Smooth muscle cell (in vitro differentiated cells): ENCODE results near the gene FUBP3. TPM values are rescaled to one million over a fixed set of nuclear protein-coding genes. Genes with fewer than 3 reads are reported as not detected.

Experiments
- DNase-seq: peaks from one replicate; lab custom pipeline; 2025; ENCODE audit not compliant: unreplicated experiment; lab: John Stamatoyannopoulos, UW
- H2AFZ ChIP-seq: fragments of 200-600 bp; sonication (generic); 2 replicates; pipeline ENCODE4 v1.6.0; 2016; ENCODE audit warnings: antibody characterized with exemption, low read depth, mild to moderate bottlenecking
- H3F3A ChIP-seq: fragments of 200-600 bp; sonication (generic); 2 replicates; pipeline ENCODE4 v1.6.0; 2017; ENCODE audit warnings: antibody characterized with exemption, low read depth
- H3K27ac ChIP-seq: fragments of 200-600 bp; sonication (generic); 2 replicates; pipeline ENCODE4 v1.5.1; 2016; ENCODE audit warnings: low read depth, mild to moderate bottlenecking
- H3K27me3 ChIP-seq: fragments of 200-600 bp; sonication (generic); 2 replicates; pipeline ENCODE4 v1.6.1; 2016; ENCODE audit warnings: low read depth, mild to moderate bottlenecking
- H3K36me3 ChIP-seq: fragments of 200-600 bp; sonication (generic); 2 replicates; pipeline ENCODE4 v1.5.1; 2016; ENCODE audit warnings: low read depth
- H3K4me1 ChIP-seq: fragments of 200-600 bp; sonication (generic); 2 replicates; pipeline ENCODE4 v1.5.1; 2016; ENCODE audit warnings: low read depth
- H3K4me2 ChIP-seq: fragments of 200-600 bp; sonication (generic); 2 replicates; pipeline ENCODE4 v1.6.0; 2016; ENCODE audit warnings: mild to moderate bottlenecking
- H3K4me3 ChIP-seq: fragments of 200-600 bp; sonication (generic); 2 replicates; pipeline ENCODE4 v1.5.1; 2016; ENCODE audit warnings: mild to moderate bottlenecking
- H3K79me2 ChIP-seq: fragments of 200-600 bp; sonication (generic); 2 replicates; pipeline ENCODE4 v1.6.0; 2016; ENCODE audit warnings: low read depth, mild to moderate bottlenecking
- H3K9ac ChIP-seq: fragments of 200-600 bp; sonication (generic); 2 replicates; pipeline ENCODE4 v1.6.0; 2016; ENCODE audit warnings: low read depth
- H3K9me3 ChIP-seq: fragments of 200-600 bp; sonication (generic); replicated peaks from 2 replicates; pipeline ENCODE4 v1.5.1; 2016; ENCODE audit warnings: low read depth
- H4K20me1 ChIP-seq: fragments of 200-600 bp; sonication (generic); 2 replicates; pipeline ENCODE4 v1.6.0; 2016; ENCODE audit warnings: low read depth
- WGBS: methylation state at CpG from one replicate; pipeline ENCODE4 v1.1.7; 2016; ENCODE audit warnings: low lambda C conversion rate; 5-methylcytosine and 5-hydroxymethylcytosine counted together
- polyA plus RNA-seq: library from polyadenylated mRNA; unstranded; fragments of >200 nt; fragmentation: Nextera tagmentation; extraction: Ambion mirVana; gene quantifications from 2 replicates; pipeline ENCODE4 v1.2.1, GENCODE V29; 2016
- total RNA-seq: library from RNA; depleted of rRNA; stranded (reverse); fragments of >200 nt; gene quantifications from 2 replicates; pipeline ENCODE4 v1.2.3, GENCODE V29; 2014
- TF ChIP-seq, protein P1 (sequence below): fragments of 200-600 bp; sonication (generic); IDR thresholded peaks from 2 replicates; pipeline ENCODE4 v1.5.1; 2017; ENCODE audit warnings: borderline replicate concordance, mild to moderate bottlenecking, antibody characterized with exemption; ENCODE audit not compliant: insufficient read depth, poor library complexity, severe bottlenecking

The FUBP3 gene
- total and polyA plus RNA-seq, 2 experiments from 2014 or later = 46.9 to 52.5 TPM

- 96% methylated on average over 7 of the region's 7 CpGs for WGBS
- no peak overlapping the region for H2AFZ ChIP-seq
- H3K79me2 ChIP-seq = no peaks in the 10 kb centered on the region
- no peaks in the 10 kb centered on the region for H3K27me3 ChIP-seq
- H3K4me2 ChIP-seq = no peak overlapping the region
- TF ChIP-seq, protein P1, sequence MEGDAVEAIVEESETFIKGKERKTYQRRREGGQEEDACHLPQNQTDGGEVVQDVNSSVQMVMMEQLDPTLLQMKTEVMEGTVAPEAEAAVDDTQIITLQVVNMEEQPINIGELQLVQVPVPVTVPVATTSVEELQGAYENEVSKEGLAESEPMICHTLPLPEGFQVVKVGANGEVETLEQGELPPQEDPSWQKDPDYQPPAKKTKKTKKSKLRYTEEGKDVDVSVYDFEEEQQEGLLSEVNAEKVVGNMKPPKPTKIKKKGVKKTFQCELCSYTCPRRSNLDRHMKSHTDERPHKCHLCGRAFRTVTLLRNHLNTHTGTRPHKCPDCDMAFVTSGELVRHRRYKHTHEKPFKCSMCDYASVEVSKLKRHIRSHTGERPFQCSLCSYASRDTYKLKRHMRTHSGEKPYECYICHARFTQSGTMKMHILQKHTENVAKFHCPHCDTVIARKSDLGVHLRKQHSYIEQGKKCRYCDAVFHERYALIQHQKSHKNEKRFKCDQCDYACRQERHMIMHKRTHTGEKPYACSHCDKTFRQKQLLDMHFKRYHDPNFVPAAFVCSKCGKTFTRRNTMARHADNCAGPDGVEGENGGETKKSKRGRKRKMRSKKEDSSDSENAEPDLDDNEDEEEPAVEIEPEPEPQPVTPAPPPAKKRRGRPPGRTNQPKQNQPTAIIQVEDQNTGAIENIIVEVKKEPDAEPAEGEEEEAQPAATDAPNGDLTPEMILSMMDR = no peak
- H3K9me3 ChIP-seq = no peaks in the 10 kb centered on the region
- H3K4me1 ChIP-seq = no peaks in the 10 kb centered on the region
- H3F3A ChIP-seq = no peaks in the 10 kb centered on the region
- H3K36me3 ChIP-seq = peaks cover 7% of the 10 kb centered on the region
- no peak overlapping the region for H3K27ac ChIP-seq
- H3K9ac ChIP-seq = no peak overlapping the region
- H4K20me1 ChIP-seq = peaks cover 13% of the 10 kb centered on the region
- DNase-seq = no peak
- no peak overlapping the region for H3K4me3 ChIP-seq
Observed at GRCh38 chr9:130632841-130633240, 53.5 kb downstream of the FUBP3 start.

GRCh38 chr9:130633336-130634190 lies 54.2 kb downstream of the FUBP3 start:
- Histone ChIP-seq H3K27ac (no peak overlapping the region), H3K79me2 (no peaks in the 10 kb centered on the region), H3K27me3 (no peaks in the 10 kb centered on the region), H3K9me3 (no peaks in the 10 kb centered on the region), H3K9ac (no peak overlapping the region), H4K20me1 (peaks cover 6% of the 10 kb centered on the region), H3K4me3 (no peak overlapping the region), H3F3A (no peaks in the 10 kb centered on the region), H2AFZ (no peak overlapping the region), H3K36me3 (peaks cover 7% of the 10 kb centered on the region), H3K4me2 (no peak overlapping the region), H3K4me1 (no peaks in the 10 kb centered on the region)
- no peak for DNase-seq
- TF ChIP-seq, protein P1 = no peak
- WGBS = 97% methylated on average over 25 of the region's 25 CpGs

- H3F3A ChIP-seq = no peaks in the 10 kb centered on the region
- no peak for DNase-seq
- no peaks in the 10 kb centered on the region for H3K4me1 ChIP-seq
- H2AFZ ChIP-seq = no peak overlapping the region
- H3K9ac ChIP-seq = no peak overlapping the region
- no peak overlapping the region for H3K4me3 ChIP-seq
- TF ChIP-seq, protein P1 = no peak
- H3K27ac ChIP-seq = no peak overlapping the region
- H3K36me3 ChIP-seq = peaks cover 7% of the 10 kb centered on the region
- no peaks in the 10 kb centered on the region for H3K27me3 ChIP-seq
- no peaks in the 10 kb centered on the region for H3K9me3 ChIP-seq
- H4K20me1 ChIP-seq = peaks cover 1% of the 10 kb centered on the region
- H3K79me2 ChIP-seq = no peaks in the 10 kb centered on the region
- H3K4me2 ChIP-seq = no peak overlapping the region
- WGBS = 96% methylated on average over 10 of the region's 14 CpGs
Observed at GRCh38 chr9:130634191-130634768, 54.9 kb downstream of the FUBP3 start.

DNA sequence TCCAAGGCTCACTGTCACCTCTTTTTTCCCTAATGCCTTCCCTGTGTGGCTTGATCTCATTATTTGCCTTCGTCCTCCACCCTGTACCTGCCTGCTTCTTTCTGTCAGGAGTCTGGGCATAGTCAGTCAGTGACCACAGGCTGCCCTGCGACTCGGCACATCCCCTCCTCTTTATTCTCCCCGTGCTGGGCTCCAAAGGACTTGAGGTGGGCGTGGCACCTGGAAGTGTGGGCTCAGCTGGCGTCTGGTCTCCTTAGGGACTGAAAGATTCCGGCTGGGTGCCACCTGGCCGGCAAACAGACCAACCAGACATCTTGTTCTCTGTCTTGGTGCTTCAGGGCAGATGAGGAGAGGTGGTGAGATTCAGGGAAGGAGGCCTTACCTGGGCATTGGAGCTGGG lies 55.4 kb downstream of the FUBP3 start:
- no peaks in the 10 kb centered on the region for H3K79me2 ChIP-seq
- 98% methylated on average over 8 of the region's 8 CpGs for WGBS
- H3K9ac ChIP-seq = no peak overlapping the region

More for the DNA sequence above, 55.4 kb downstream of the FUBP3 start:
- no peak overlapping the region for H3K4me2 ChIP-seq
- H3F3A ChIP-seq = no peaks in the 10 kb centered on the region
- no peaks in the 10 kb centered on the region for H3K9me3 ChIP-seq
- H4K20me1 ChIP-seq = no peaks in the 10 kb centered on the region
- DNase-seq = no peak
- H3K36me3 ChIP-seq = peaks cover 7% of the 10 kb centered on the region
- no peaks in the 10 kb centered on the region for H3K27me3 ChIP-seq
- TF ChIP-seq, protein P1 = no peak
- no peak overlapping the region for H3K4me3 ChIP-seq
- no peak overlapping the region for H2AFZ ChIP-seq
- H3K4me1 ChIP-seq = no peaks in the 10 kb centered on the region
- no peak overlapping the region for H3K27ac ChIP-seq
